ENCODE results near the gene TMEM178B.

Gene TMEM178B

GRCh38 chr7:141132671-141133070, 58.8 kb downstream of the TMEM178B start:
- no peaks in the 10 kb centered on the region for H4K20me1 ChIP-seq (ENCODE audit: control insufficient read depth, insufficient read depth, low read depth, low read length)

GRCh38 chr7:141133646-141134045, 59.8 kb downstream of the TMEM178B start:
- H3K4me2 ChIP-seq (ENCODE audit: low read length), result no peak overlapping the region
- H3K36me3 ChIP-seq (ENCODE audit: control insufficient read depth, low read length), result no peaks in the 10 kb centered on the region
- no peaks in the 10 kb centered on the region for H3K9me2 ChIP-seq (replicated peaks; ENCODE audit: control insufficient read depth, low read length)
- no peaks in the 10 kb centered on the region for H3K4me1 ChIP-seq (ENCODE audit: control insufficient read depth, low read length)
- H3F3A ChIP-seq (ENCODE audit: control insufficient read depth, insufficient read depth), result no peaks in the 10 kb centered on the region
- peaks cover 3% of the 10 kb centered on the region; the same call in 1 of the 2 replicates for H3K27me3 ChIP-seq (ENCODE audit: control insufficient read depth, low read length)
- H3K9me3 ChIP-seq (ENCODE audit: control insufficient read depth, insufficient read depth, low read length), result no peaks in the 10 kb centered on the region
- no peak overlapping the region for H3K27ac ChIP-seq (ENCODE audit: low read depth, low read length)
- H4K20me1 ChIP-seq (ENCODE audit: control insufficient read depth, insufficient read depth, low read depth, low read length), result no peaks in the 10 kb centered on the region
- H3K79me2 ChIP-seq (ENCODE audit: control insufficient read depth, low read length), result no peaks in the 10 kb centered on the region
- no peak for TF ChIP-seq EZH2phosphoT487 (IDR thresholded peaks at IDR 0.05; ENCODE audit: borderline replicate concordance, low read length)
- no peak for TF ChIP-seq CTCF (IDR thresholded peaks at IDR 0.05; ENCODE audit: low read depth, low read length, poor library complexity, severe bottlenecking)
- no peak overlapping the region for H3K4me3 ChIP-seq (ENCODE audit: low read length)

More at GRCh38 chr7:141132671-141133070, 58.8 kb downstream of the TMEM178B start:
- Histone ChIP-seq H3K9me2 (replicated peaks; ENCODE audit: control insufficient read depth, low read length) (no peaks in the 10 kb centered on the region), H3K27ac (ENCODE audit: low read depth, low read length) (no peak overlapping the region), H3K4me2 (ENCODE audit: low read length) (no peak overlapping the region), H3K4me1 (ENCODE audit: control insufficient read depth, low read length) (no peaks in the 10 kb centered on the region), H3K4me3 (ENCODE audit: low read length) (no peak overlapping the region), H3K27me3 (ENCODE audit: control insufficient read depth, low read length) (peaks cover 6% of the 10 kb centered on the region; the same call in 1 of the 2 replicates), H3K79me2 (ENCODE audit: control insufficient read depth, low read length) (no peaks in the 10 kb centered on the region), H3F3A (ENCODE audit: control insufficient read depth, insufficient read depth) (no peaks in the 10 kb centered on the region), H3K9me3 (ENCODE audit: control insufficient read depth, insufficient read depth, low read length) (no peaks in the 10 kb centered on the region), H3K36me3 (ENCODE audit: control insufficient read depth, low read length) (no peaks in the 10 kb centered on the region)
- TF ChIP-seq EZH2phosphoT487 (IDR thresholded peaks at IDR 0.05; ENCODE audit: borderline replicate concordance, low read length), result no peak

GRCh38 chr7:141142058-141142457, 68.2 kb downstream of the TMEM178B start:
- no peak overlapping the region for H3K4me2 ChIP-seq (ENCODE audit: low read length)
- H3K36me3 ChIP-seq (ENCODE audit: control insufficient read depth, low read length), result no peaks in the 10 kb centered on the region
- TF ChIP-seq EZH2phosphoT487 (IDR thresholded peaks at IDR 0.05; ENCODE audit: borderline replicate concordance, low read length), result no peak
- TF ChIP-seq CTCF (IDR thresholded peaks at IDR 0.05; ENCODE audit: low read depth, low read length, poor library complexity, severe bottlenecking), result no peak
- no peaks in the 10 kb centered on the region for H3K4me1 ChIP-seq (ENCODE audit: control insufficient read depth, low read length)
- H3K9me2 ChIP-seq (replicated peaks; ENCODE audit: control insufficient read depth, low read length), result no peaks in the 10 kb centered on the region
- H3K27ac ChIP-seq (ENCODE audit: low read depth, low read length), result no peak overlapping the region
- no peaks in the 10 kb centered on the region for H3K79me2 ChIP-seq (ENCODE audit: control insufficient read depth, low read length)
- no peaks in the 10 kb centered on the region for H3F3A ChIP-seq (ENCODE audit: control insufficient read depth, insufficient read depth)
- peaks cover 8% of the 10 kb centered on the region; the same call in 1 of the 2 replicates for H3K27me3 ChIP-seq (ENCODE audit: control insufficient read depth, low read length)
- no peak overlapping the region for H3K4me3 ChIP-seq (ENCODE audit: low read length)
- no peaks in the 10 kb centered on the region for H4K20me1 ChIP-seq (ENCODE audit: control insufficient read depth, insufficient read depth, low read depth, low read length)
- no peaks in the 10 kb centered on the region; the same call in 1 of the 2 replicates for H3K9me3 ChIP-seq (ENCODE audit: control insufficient read depth, insufficient read depth, low read length)

- H3K4me3 ChIP-seq (ENCODE audit: low read length), result no peak overlapping the region
- H4K20me1 ChIP-seq (ENCODE audit: control insufficient read depth, insufficient read depth, low read depth, low read length), result no peaks in the 10 kb centered on the region
- H3K79me2 ChIP-seq (ENCODE audit: control insufficient read depth, low read length), result no peaks in the 10 kb centered on the region
- no peak overlapping the region for H3K27ac ChIP-seq (ENCODE audit: low read depth, low read length)
- H3K4me1 ChIP-seq (ENCODE audit: control insufficient read depth, low read length), result no peaks in the 10 kb centered on the region
- peaks cover 4% of the 10 kb centered on the region; the same call in 1 of the 2 replicates for H3K27me3 ChIP-seq (ENCODE audit: control insufficient read depth, low read length)
- H3K36me3 ChIP-seq (ENCODE audit: control insufficient read depth, low read length), result no peaks in the 10 kb centered on the region
- H3F3A ChIP-seq (ENCODE audit: control insufficient read depth, insufficient read depth), result no peaks in the 10 kb centered on the region
- H3K4me2 ChIP-seq (ENCODE audit: low read length), result no peak overlapping the region
- no peak for TF ChIP-seq EZH2phosphoT487 (IDR thresholded peaks at IDR 0.05; ENCODE audit: borderline replicate concordance, low read length)
- no peak for TF ChIP-seq CTCF (IDR thresholded peaks at IDR 0.05; ENCODE audit: low read depth, low read length, poor library complexity, severe bottlenecking)
- no peaks in the 10 kb centered on the region; the same call in 1 of the 2 replicates for H3K9me3 ChIP-seq (ENCODE audit: control insufficient read depth, insufficient read depth, low read length)
- H3K9me2 ChIP-seq (replicated peaks; ENCODE audit: control insufficient read depth, low read length), result no peaks in the 10 kb centered on the region
These were observed 71.2 kb downstream of the TMEM178B start for GRCh38 chr7:141144921-141145629.

All from DOHH2 (cell line).